GM06990 (cell line): Measurements from ENCODE around the gene SPI1.

Experiments used
- DNase-seq: peaks from one replicate; pipeline ENCODE4 v3.0.0-alpha.2; 2011; ENCODE audit not compliant: insufficient read length; ENCODE audit errors: extremely low read depth
- H3K27me3 ChIP-seq: replicated peaks from 2 replicates; pipeline ENCODE4 v1.6.0; 2011; ENCODE audit warnings: low read length; ENCODE audit not compliant: control insufficient read depth, insufficient read depth
- H3K36me3 ChIP-seq: 2 replicates; pipeline ENCODE4 v1.5.1; 2011; ENCODE audit warnings: low read length; ENCODE audit not compliant: control insufficient read depth, insufficient read depth
- H3K4me3 ChIP-seq: replicated peaks from 2 replicates; pipeline ENCODE4 v1.5.1; 2011; ENCODE audit warnings: low read depth, mild to moderate bottlenecking, control low read depth, low read length
- CTCF ChIP-seq: IDR thresholded peaks from 2 replicates; pipeline ENCODE4 v1.5.1; 2011; ENCODE audit warnings: low read length, control low read depth, mild to moderate bottlenecking, inconsistent platforms; ENCODE audit not compliant: insufficient read depth, poor library complexity, severe bottlenecking

The SPI1 gene

GRCh38 chr11:47373876-47374719, 4.2 kb downstream of the SPI1 start:
- peak; percentile 96 for TF ChIP-seq CTCF
- DNase-seq = peak; percentile 73
- H3K4me3 ChIP-seq = no peak overlapping the region
- H3K36me3 ChIP-seq = peaks cover 8% of the 10 kb centered on the region
- H3K27me3 ChIP-seq = no peaks in the 10 kb centered on the region

- no peak overlapping the region for H3K4me3 ChIP-seq
Measured at GRCh38 chr11:47372422-47372821, 5.9 kb downstream of the SPI1 start.

GRCh38 chr11:47369676-47370075, 8.7 kb downstream of the SPI1 start:
- Histone ChIP-seq H3K4me3 (no peak overlapping the region), H3K36me3 (peaks cover 2% of the 10 kb centered on the region), H3K27me3 (no peaks in the 10 kb centered on the region)
- TF ChIP-seq CTCF = no peak
- no peak for DNase-seq

More at GRCh38 chr11:47372422-47372821, 5.9 kb downstream of the SPI1 start:
- no peak for TF ChIP-seq CTCF
- H3K36me3 ChIP-seq = peaks cover 8% of the 10 kb centered on the region
- DNase-seq = no peak
- H3K27me3 ChIP-seq = no peaks in the 10 kb centered on the region

GRCh38 chr11:47366020-47366490, 12.3 kb downstream of the SPI1 start:
- H3K4me3 ChIP-seq = no peak overlapping the region
- no peak for DNase-seq
- no peaks in the 10 kb centered on the region for H3K27me3 ChIP-seq
- H3K36me3 ChIP-seq = peaks cover 2% of the 10 kb centered on the region
- no peak for TF ChIP-seq CTCF

- Histone ChIP-seq H3K4me3 (no peak overlapping the region), H3K36me3 (peaks cover 9% of the 10 kb centered on the region), H3K27me3 (no peaks in the 10 kb centered on the region)
- TF ChIP-seq CTCF = no peak
- DNase-seq = no peak
Measured at GRCh38 chr11:47361419-47361818, 16.9 kb downstream of the SPI1 start.
